ENCODE results near the gene LCK. TPM values are rescaled to one million over a fixed set of nuclear protein-coding genes. Genes with fewer than 3 reads are reported as not detected.
"Not testable (repeated sequence)": the region's sequence is repeated elsewhere in the genome, so short reads cannot be mapped to it uniquely, and the experiment has no call there.

Gene LCK
- total and polyA plus RNA-seq, 2 experiments from 2014 or later: 0.40 to 0.79 TPM

- Histone ChIP-seq H3K4me3 (no peak overlapping the region), H3K9me3 (ENCODE audit: low read depth) (no peaks in the 10 kb centered on the region), H2AFZ (no peak overlapping the region), H3K4me2 (no peak overlapping the region), H3K27me3 (no peaks in the 10 kb centered on the region), H3K36me3 (replicated peaks; ENCODE audit: insufficient read depth, low read depth) (no peaks in the 10 kb centered on the region), H3K79me2 (peaks cover 22% of the 10 kb centered on the region), H4K20me1 (ENCODE audit: insufficient read depth, poor library complexity, severe bottlenecking) (peaks cover 8% of the 10 kb centered on the region), H3K27ac (no peak overlapping the region), H3K4me1 (ENCODE audit: insufficient read depth) (no peaks in the 10 kb centered on the region), H3K9me2 (replicated peaks; ENCODE audit: insufficient read depth) (no peaks in the 10 kb centered on the region)
- 88% methylated on average over 7 of the region's 7 CpGs for WGBS (ENCODE audit: low lambda C conversion rate, missing lambda C conversion rate)
- no peak for DNase-seq (ENCODE audit: low spot score)
- TF ChIP-seq EZH2 (IDR thresholded peaks at IDR 0.05; ENCODE audit: borderline replicate concordance) (no peak), EZH2phosphoT487 (IDR thresholded peaks at IDR 0.05; ENCODE audit: low read depth, severe bottlenecking, unreplicated experiment) (no peak)
- TF ChIP-seq, protein P1, sequence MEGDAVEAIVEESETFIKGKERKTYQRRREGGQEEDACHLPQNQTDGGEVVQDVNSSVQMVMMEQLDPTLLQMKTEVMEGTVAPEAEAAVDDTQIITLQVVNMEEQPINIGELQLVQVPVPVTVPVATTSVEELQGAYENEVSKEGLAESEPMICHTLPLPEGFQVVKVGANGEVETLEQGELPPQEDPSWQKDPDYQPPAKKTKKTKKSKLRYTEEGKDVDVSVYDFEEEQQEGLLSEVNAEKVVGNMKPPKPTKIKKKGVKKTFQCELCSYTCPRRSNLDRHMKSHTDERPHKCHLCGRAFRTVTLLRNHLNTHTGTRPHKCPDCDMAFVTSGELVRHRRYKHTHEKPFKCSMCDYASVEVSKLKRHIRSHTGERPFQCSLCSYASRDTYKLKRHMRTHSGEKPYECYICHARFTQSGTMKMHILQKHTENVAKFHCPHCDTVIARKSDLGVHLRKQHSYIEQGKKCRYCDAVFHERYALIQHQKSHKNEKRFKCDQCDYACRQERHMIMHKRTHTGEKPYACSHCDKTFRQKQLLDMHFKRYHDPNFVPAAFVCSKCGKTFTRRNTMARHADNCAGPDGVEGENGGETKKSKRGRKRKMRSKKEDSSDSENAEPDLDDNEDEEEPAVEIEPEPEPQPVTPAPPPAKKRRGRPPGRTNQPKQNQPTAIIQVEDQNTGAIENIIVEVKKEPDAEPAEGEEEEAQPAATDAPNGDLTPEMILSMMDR (IDR thresholded peaks at IDR 0.05; ENCODE audit: poor library complexity): no peak
These were observed 38.2 kb downstream of the LCK start for GRCh38 chr1:32289256-32289655.

GRCh38 chr1:32291145-32291707 lies 40.2 kb downstream of the LCK start:
- H3K36me3 ChIP-seq (replicated peaks; ENCODE audit: insufficient read depth, low read depth): no peaks in the 10 kb centered on the region
- peaks cover 17% of the 10 kb centered on the region for H4K20me1 ChIP-seq (ENCODE audit: insufficient read depth, poor library complexity, severe bottlenecking)
- H3K4me3 ChIP-seq: peak overlapping the region; percentile 1
- DNase-seq (ENCODE audit: low spot score): no peak
- H3K9me3 ChIP-seq (ENCODE audit: low read depth): no peaks in the 10 kb centered on the region
- no peaks in the 10 kb centered on the region for H3K4me1 ChIP-seq (ENCODE audit: insufficient read depth)
- 84% methylated on average over 10 of the region's 10 CpGs for WGBS (ENCODE audit: low lambda C conversion rate, missing lambda C conversion rate)
- no peak for TF ChIP-seq EZH2phosphoT487 (IDR thresholded peaks at IDR 0.05; ENCODE audit: low read depth, severe bottlenecking, unreplicated experiment)
- no peak for TF ChIP-seq EZH2 (IDR thresholded peaks at IDR 0.05; ENCODE audit: borderline replicate concordance)
- TF ChIP-seq, protein P1 (IDR thresholded peaks at IDR 0.05; ENCODE audit: poor library complexity): no peak
- H3K4me2 ChIP-seq: peak overlapping the region; percentile 59
- H2AFZ ChIP-seq: peak overlapping the region; percentile 74
- H3K9me2 ChIP-seq (replicated peaks; ENCODE audit: insufficient read depth): no peaks in the 10 kb centered on the region
- no peaks in the 10 kb centered on the region for H3K27me3 ChIP-seq
- peak overlapping the region; percentile 85 for H3K27ac ChIP-seq
- peaks cover 42% of the 10 kb centered on the region for H3K79me2 ChIP-seq

GRCh38 chr1:32291708-32292538 lies 40.9 kb downstream of the LCK start, which contains the start of gene HDAC1:
Gene HDAC1, plus strand, starts transcription at chr1:32292083. Its CDS starts 87 bp downstream, at chr1:32292170.
- Histone ChIP-seq H3K36me3 (replicated peaks; ENCODE audit: insufficient read depth, low read depth) (no peaks in the 10 kb centered on the region), H3K4me2 (peak within 1 kb of the TSS; percentile 79), H3K27me3 (no peaks in the 10 kb centered on the region), H2AFZ (peak within 1 kb of the TSS; percentile 83), H4K20me1 (ENCODE audit: insufficient read depth, poor library complexity, severe bottlenecking) (peaks cover 22% of the 10 kb centered on the region), H3K9me2 (replicated peaks; ENCODE audit: insufficient read depth) (no peaks in the 10 kb centered on the region), H3K4me1 (ENCODE audit: insufficient read depth) (no peaks in the 10 kb centered on the region), H3K79me2 (peaks cover 49% of the 10 kb centered on the region), H3K27ac (peak within 1 kb of the TSS; percentile 85), H3K9me3 (ENCODE audit: low read depth) (no peaks in the 10 kb centered on the region), H3K4me3 (peak within 1 kb of the TSS; percentile 74)
- TF ChIP-seq EZH2 (IDR thresholded peaks at IDR 0.05; ENCODE audit: borderline replicate concordance) (no peak), EZH2phosphoT487 (IDR thresholded peaks at IDR 0.05; ENCODE audit: low read depth, severe bottlenecking, unreplicated experiment) (no peak)
- TF ChIP-seq, protein P1 (IDR thresholded peaks at IDR 0.05; ENCODE audit: poor library complexity): no peak
- 2% methylated on average over 38 of the region's 67 CpGs for WGBS (ENCODE audit: low lambda C conversion rate, missing lambda C conversion rate)
- peak; percentile 98 for DNase-seq (ENCODE audit: low spot score)

GRCh38 chr1:32298211-32298610 lies 47.1 kb downstream of the LCK start:
- not testable (repeated sequence) for H3K4me1 ChIP-seq (ENCODE audit: insufficient read depth)
- WGBS (ENCODE audit: low lambda C conversion rate, missing lambda C conversion rate): 96% methylated on average over 16 of the region's 16 CpGs

More at GRCh38 chr1:32298211-32298610, 47.1 kb downstream of the LCK start:
- H3K9me2 ChIP-seq (replicated peaks; ENCODE audit: insufficient read depth); H2AFZ ChIP-seq; H3K36me3 ChIP-seq (replicated peaks; ENCODE audit: insufficient read depth, low read depth); H3K27me3 ChIP-seq; H3K9me3 ChIP-seq (ENCODE audit: low read depth); H3K4me3 ChIP-seq; H3K4me2 ChIP-seq; DNase-seq (ENCODE audit: low spot score); H3K27ac ChIP-seq: not testable (repeated sequence)
- Histone ChIP-seq H3K79me2 (peaks cover 99% of the 10 kb centered on the region), H4K20me1 (ENCODE audit: insufficient read depth, poor library complexity, severe bottlenecking) (peaks cover 37% of the 10 kb centered on the region)
